ENCODE measurements around the gene LGALS7.
"Not testable (repeated sequence)": the region's sequence is repeated elsewhere in the genome, so short reads cannot be mapped to it uniquely, and the experiment has no call there.

LGALS7 gene

DNA sequence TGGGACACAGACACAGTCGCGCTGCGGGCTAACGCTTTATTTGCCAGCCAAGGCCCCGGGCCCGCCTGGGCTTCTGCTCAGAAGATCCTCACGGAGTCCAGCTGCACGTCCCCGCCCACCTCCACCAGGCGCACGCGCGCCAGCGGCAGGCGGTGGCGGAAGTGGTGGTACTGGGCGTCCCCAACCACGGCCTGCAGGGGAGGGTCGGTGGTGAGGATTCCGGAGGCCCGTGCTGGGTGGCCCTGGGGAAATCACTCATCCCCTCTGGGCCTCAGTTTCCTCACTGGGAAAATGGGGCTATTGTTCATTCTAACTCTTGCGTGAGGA is 2.4 kb downstream of the LGALS7 start:
- H3K9me3 Mint-ChIP-seq; H3K4me3 Mint-ChIP-seq; DNase-seq (ENCODE audit: low spot score); H3K36me3 Mint-ChIP-seq (ENCODE audit: low read depth); H3K4me1 Mint-ChIP-seq (ENCODE audit: low read depth); H3K27ac Mint-ChIP-seq; H3K27me3 Mint-ChIP-seq (ENCODE audit: low read depth): not testable (repeated sequence)

DNA sequence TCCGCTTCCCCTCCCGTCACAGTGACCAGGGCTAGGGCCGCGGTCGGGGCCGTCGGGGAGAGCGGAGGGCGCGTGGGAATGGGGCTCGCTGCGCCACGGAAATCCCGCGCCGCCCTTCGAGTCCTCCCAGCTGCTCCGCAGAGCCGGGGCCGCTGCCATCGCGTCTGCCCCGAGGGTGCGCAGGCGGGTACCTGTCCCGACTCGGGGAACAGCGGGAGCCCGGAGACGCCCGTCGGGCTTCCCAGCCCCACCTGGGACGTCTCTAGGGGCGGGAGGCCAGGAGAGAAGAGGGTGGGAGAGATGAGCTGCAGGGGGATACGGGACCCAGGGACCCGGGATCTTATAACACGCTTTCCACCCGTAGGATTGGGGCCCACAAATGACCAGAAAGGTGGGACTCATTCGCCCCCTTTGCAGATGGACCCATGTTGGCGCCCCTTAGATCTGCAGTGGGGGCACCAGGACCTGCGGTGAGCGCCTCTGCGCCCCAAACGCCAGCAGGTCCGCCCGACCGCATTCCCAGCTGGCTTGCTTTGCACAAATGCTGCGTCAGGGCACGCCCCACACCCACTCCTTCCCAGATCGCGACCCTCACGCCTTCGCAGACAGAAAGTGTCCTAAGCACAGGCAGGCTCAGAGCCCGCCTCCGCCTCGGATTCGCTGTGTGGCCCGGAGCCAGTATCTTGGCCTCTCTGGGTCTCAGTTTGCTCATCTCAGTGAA is 2.9 kb downstream of the LGALS7 start:
- not testable (repeated sequence) for H3K9me3 Mint-ChIP-seq; H3K36me3 Mint-ChIP-seq (ENCODE audit: low read depth); DNase-seq (ENCODE audit: low spot score); H3K27ac Mint-ChIP-seq; H3K27me3 Mint-ChIP-seq (ENCODE audit: low read depth); H3K4me3 Mint-ChIP-seq; H3K4me1 Mint-ChIP-seq (ENCODE audit: low read depth)

DNA sequence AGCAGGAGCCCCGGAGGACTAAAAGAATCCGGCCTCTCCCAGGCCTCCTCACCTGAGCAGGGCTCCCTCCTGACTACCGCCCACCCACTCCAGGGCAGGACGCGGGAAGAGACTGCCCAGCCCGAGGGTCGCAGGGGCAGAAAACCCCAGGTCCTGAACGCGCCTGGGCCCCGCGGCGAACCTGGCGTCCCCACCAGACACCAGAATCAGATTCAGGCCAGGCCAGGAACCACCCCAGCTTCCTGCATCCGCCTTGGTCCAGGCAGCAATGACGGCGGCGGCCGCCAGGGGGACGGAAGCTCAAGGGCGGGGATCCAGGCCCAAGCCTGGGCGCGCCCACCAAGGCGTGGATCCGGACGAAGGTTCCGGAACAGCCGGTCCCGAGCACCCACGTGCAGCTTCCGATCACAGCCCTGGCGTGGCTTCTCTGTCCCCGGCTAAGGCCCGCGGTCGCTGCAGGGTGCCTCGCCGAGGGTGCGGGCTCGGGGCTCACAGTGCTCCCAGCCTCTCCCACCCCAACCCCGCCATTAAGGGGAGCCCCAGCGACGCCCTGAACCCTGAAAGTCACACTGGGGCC is 3.6 kb downstream of the LGALS7 start:
- H3K4me3 Mint-ChIP-seq, result peak overlapping the region; percentile 67
- peaks cover 6% of the 10 kb centered on the region for H3K27me3 Mint-ChIP-seq (ENCODE audit: low read depth)
- peak overlapping the region; percentile 79 for H3K27ac Mint-ChIP-seq
- DNase-seq (ENCODE audit: low spot score), result peak; percentile 85
- H3K36me3 Mint-ChIP-seq (ENCODE audit: low read depth), result no peaks in the 10 kb centered on the region
- H3K4me1 Mint-ChIP-seq (ENCODE audit: low read depth), result peaks cover 8% of the 10 kb centered on the region
- no peaks in the 10 kb centered on the region for H3K9me3 Mint-ChIP-seq

DNA sequence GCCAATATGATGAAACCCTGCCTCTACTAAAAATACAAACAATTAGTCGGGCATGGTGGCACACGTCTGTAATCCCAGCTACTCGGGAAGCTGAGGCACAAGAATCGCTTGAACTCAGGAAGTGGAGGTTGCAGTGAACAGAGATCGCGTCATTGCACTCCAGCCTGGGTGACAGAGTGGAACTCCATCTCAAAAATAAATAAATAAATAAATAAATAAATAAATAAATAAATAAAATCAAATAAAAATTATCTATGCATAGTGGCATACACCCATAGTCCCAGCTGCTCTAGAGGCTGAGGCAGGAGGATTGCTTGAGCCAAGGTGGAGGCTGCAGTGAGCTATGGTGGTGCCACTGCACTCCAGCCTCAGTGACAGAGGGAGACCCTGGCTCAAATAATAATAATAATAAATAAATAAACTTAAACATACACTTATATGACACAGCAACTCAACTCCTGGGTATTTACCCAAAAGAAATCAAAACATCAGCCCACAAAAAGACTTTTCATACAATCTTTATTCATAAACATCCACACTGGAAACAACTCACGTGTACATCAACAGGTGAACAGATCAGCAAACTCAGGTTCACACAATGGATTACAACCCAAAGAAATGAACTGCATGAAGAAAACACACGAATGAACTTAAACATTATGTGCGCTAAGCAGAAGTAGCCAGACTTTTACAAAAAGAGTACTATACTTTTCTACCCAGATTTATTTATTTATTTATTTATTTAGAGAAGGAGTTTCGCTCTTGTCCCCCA is 6.9 kb downstream of the LGALS7 start:
- Mint-ChIP-seq H3K36me3 (ENCODE audit: low read depth) (no peaks in the 10 kb centered on the region), H3K27ac (no peak overlapping the region), H3K27me3 (ENCODE audit: low read depth) (peaks cover 6% of the 10 kb centered on the region), H3K4me3 (no peak overlapping the region), H3K9me3 (no peaks in the 10 kb centered on the region), H3K4me1 (ENCODE audit: low read depth) (peaks cover 8% of the 10 kb centered on the region)
- DNase-seq (ENCODE audit: low spot score), result no peak

DNA sequence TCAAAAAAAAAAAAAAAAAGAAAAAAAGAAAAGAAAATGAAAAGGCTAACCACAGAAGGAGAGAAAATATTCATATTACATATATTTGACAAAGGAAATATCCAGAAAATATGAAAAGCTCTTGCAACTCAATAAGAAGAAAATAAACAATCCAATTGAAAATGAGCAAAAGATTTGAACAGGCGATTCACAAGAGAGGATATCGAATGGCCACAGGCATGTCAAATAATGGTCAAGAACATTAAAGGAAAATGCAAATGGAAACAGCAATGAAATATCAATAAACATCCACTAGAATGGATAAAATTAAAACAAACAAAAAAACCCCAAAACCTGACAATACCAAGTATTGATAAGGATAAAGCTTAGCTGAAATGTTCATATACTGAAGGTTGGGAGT is 8.1 kb downstream of the LGALS7 start:
- H3K27ac Mint-ChIP-seq, result peak overlapping the region; percentile 11
- peaks cover 8% of the 10 kb centered on the region for H3K4me1 Mint-ChIP-seq (ENCODE audit: low read depth)
- H3K36me3 Mint-ChIP-seq (ENCODE audit: low read depth), result no peaks in the 10 kb centered on the region
- DNase-seq (ENCODE audit: low spot score), result no peak
- H3K4me3 Mint-ChIP-seq, result no peak overlapping the region
- H3K9me3 Mint-ChIP-seq, result no peaks in the 10 kb centered on the region
- peaks cover 6% of the 10 kb centered on the region for H3K27me3 Mint-ChIP-seq (ENCODE audit: low read depth)

DNA sequence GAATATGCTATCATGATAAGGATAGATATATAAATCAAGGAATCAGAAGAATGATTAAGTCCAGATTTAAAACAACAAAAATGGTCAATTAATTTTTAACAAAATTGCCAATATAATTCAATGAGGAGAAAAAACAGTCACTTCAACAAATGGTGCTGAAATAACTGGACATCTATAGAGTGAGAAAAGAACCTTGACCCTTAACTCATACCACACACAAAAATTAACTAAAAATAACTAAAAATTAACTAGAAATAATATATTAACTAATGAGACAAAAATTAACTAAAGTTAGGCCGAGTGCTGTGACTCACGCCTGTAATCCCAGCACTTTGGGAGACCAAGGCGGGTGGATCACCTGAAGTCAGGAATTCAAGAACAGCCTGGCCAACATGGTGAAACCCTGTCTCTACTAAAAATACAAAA is 9.5 kb downstream of the LGALS7 start:
- Mint-ChIP-seq H3K4me3 (no peak overlapping the region), H3K27ac (no peak overlapping the region), H3K36me3 (ENCODE audit: low read depth) (no peaks in the 10 kb centered on the region), H3K27me3 (ENCODE audit: low read depth) (peaks cover 6% of the 10 kb centered on the region), H3K4me1 (ENCODE audit: low read depth) (peaks cover 2% of the 10 kb centered on the region), H3K9me3 (no peaks in the 10 kb centered on the region)
- DNase-seq (ENCODE audit: low spot score), result no peak

DNA sequence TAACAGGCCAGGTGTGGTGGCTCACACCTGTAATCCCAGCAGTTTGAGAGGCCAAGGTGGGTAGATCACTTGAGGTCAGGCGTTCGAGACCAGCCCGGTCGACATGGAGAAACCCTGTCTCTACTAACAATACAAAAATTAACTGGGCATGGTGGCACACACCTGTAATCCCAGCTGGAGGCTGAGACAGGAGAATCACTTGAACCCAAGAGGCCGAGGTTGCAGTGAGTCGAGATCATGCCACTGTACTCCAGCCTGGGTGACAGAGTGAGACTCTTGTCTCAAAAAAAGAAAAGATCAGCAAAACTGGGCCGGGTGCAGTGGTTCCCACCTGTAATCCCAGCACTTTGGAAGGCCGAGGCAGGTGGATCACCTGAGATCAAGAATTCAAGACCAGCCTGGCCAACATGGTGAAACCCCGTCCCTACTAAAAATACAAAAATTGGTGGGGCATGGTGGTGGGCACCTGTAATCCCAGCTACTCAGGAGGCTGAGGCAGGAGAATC is 11.4 kb downstream of the LGALS7 start:
- not testable (repeated sequence) for H3K4me1 Mint-ChIP-seq (ENCODE audit: low read depth); DNase-seq (ENCODE audit: low spot score); H3K4me3 Mint-ChIP-seq; H3K36me3 Mint-ChIP-seq (ENCODE audit: low read depth); H3K9me3 Mint-ChIP-seq; H3K27ac Mint-ChIP-seq; H3K27me3 Mint-ChIP-seq (ENCODE audit: low read depth)

DNA sequence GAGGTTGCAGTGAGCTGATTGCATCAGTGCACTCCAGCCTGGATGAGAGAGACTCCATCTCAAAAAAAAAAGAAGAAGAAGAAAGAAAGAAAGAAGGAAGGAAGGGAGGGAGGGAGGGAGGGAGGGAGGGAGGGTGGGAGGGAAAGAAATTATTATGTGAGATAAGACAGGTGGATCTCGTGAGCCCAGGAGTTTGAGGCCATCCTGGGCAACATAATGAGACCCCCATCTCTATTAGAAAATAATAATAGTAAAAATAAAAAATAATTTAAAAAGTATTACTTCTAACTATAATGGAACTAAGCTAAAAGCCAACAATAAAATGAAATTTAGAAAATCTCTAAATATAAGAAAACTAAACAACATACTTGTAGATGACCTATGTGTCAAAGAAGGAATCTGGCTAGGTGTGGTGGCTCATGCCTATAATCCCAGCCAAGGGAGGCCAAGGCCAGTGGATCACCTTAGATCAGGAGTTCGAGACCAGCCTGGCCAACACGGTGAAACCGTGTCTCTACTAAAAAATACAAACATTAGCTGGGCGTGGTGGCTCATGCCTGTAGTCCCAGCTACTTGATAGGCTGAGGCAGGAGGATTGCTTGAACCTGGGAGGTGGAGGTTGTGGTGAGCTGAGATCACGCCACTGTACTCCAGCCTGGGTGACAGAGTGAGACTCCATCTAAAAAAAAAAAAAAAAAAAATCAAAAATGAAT is 12.4 kb downstream of the LGALS7 start:
- H3K36me3 Mint-ChIP-seq (ENCODE audit: low read depth); H3K27me3 Mint-ChIP-seq (ENCODE audit: low read depth); H3K4me1 Mint-ChIP-seq (ENCODE audit: low read depth); DNase-seq (ENCODE audit: low spot score); H3K4me3 Mint-ChIP-seq; H3K9me3 Mint-ChIP-seq; H3K27ac Mint-ChIP-seq: not testable (repeated sequence)

DNA sequence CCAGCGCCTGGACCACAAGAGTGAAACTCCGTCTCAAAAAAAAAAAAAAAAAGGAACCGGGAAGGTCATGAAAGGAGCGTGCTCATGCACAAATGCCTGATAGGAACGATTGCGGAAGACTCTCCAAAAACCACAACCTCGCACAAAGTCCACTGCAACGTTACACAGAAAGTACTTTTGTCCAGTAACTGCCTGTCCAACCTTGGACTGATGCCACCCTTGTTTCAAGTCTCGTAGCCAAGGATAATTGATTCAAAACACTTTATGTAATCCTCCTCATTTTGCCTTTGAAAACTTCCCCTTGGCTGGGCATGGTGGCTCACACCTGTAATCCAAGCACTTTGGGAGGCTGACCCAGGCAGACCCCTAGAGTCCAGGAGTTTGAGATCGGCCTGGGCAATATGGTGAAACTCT is 13.7 kb downstream of the LGALS7 start:
- Mint-ChIP-seq H3K4me3 (no peak overlapping the region), H3K9me3 (no peaks in the 10 kb centered on the region), H3K27me3 (ENCODE audit: low read depth) (no peaks in the 10 kb centered on the region), H3K4me1 (ENCODE audit: low read depth) (no peaks in the 10 kb centered on the region), H3K36me3 (ENCODE audit: low read depth) (no peaks in the 10 kb centered on the region), H3K27ac (no peak overlapping the region)
- no peak for DNase-seq (ENCODE audit: low spot score)

DNA sequence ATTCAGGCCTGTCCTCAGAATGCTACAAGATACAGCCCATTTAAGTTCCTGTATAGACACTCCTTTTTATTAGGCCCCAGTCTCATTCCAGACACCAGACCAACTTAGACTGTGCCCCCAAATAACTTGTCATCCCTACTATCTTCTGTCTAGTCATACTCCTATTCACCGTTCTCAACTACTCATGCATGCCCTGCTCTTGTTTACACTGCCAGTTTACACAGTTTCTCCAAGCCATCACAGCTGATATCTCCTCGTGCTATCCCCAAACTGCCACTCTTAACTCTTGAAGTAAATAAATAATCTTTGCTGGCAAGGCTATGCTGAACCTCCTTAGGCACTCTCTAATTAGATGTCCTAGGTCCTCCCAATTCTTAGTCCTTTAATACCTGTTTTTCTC is 19.1 kb downstream of the LGALS7 start:
- not testable (repeated sequence) for H3K36me3 Mint-ChIP-seq (ENCODE audit: low read depth); H3K9me3 Mint-ChIP-seq; H3K27ac Mint-ChIP-seq

DNA sequence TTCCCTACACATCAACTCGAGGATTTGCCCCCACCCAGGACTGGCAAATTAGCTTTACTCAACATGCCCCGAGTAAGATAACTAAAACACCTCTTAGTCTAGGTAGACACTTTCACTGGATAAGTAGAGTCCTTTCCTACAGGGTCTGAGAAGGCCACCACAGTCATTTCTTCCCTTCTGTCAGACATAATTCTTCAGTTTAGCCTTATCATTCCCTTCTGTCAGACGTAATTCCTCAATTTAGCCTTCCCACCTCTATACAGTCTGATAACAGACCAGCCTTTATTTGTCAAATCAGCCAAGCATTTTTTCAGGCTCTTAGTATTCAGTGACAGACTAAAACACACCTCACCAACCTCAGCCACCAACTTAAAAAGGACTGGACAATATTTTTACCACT is 19.5 kb downstream of the LGALS7 start:
- DNase-seq (ENCODE audit: low spot score); H3K27ac Mint-ChIP-seq; H3K4me1 Mint-ChIP-seq (ENCODE audit: low read depth); H3K36me3 Mint-ChIP-seq (ENCODE audit: low read depth); H3K9me3 Mint-ChIP-seq; H3K4me3 Mint-ChIP-seq: not testable (repeated sequence)
- peaks cover 15% of the 10 kb centered on the region for H3K27me3 Mint-ChIP-seq (ENCODE audit: low read depth)

More for the DNA sequence above, 19.1 kb downstream of the LGALS7 start:
- H3K4me3 Mint-ChIP-seq; DNase-seq (ENCODE audit: low spot score); H3K4me1 Mint-ChIP-seq (ENCODE audit: low read depth): not testable (repeated sequence)
- H3K27me3 Mint-ChIP-seq (ENCODE audit: low read depth), result peaks cover 15% of the 10 kb centered on the region

DNA sequence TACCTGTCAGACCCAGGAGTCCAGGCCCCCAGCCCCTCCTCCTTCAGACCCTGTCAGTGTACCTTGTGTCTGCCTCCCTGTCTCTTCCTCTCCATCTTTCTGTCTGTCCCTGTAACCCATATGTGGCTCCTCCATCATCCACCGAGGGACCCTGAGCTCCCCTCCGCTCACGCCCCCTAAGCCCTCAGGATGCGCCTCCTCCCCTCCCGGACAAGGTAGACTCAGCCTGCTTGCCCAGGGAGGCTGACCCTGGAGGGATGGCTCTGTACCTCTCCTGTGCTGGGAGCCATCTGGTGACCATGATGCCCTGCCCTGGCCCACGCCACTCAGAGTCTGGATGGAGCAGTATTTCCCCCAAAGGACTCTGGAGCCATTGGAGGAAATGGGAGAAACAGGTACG is 28.0 kb downstream of the LGALS7 start:
- Mint-ChIP-seq H3K27me3 (ENCODE audit: low read depth) (peaks cover 4% of the 10 kb centered on the region), H3K27ac (peak overlapping the region; percentile 36), H3K9me3 (no peaks in the 10 kb centered on the region), H3K4me3 (no peak overlapping the region), H3K4me1 (ENCODE audit: low read depth) (peaks cover 4% of the 10 kb centered on the region), H3K36me3 (ENCODE audit: low read depth) (no peaks in the 10 kb centered on the region)
- no peak for DNase-seq (ENCODE audit: low spot score)

DNA sequence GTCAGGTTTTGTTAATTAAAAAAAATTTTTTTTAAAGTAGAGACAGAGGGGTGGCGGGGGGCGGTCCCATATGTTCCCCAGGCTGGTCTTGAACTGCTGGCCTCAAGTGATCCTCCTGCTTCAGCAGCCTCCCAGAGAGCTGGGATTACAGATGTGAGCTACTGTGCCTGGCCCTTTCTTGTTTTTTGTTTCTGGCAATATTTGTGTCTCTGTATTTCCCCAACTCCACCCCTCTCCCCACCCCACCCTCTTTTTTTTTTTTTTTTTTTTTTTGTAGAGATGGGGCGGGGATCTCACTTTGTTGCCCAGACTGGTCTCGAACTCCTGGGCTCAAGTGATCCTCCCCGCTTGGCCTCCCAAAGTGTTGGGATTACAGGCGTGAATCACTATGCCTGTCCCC is 28.4 kb downstream of the LGALS7 start:
- Mint-ChIP-seq H3K4me3 (no peak overlapping the region), H3K27me3 (ENCODE audit: low read depth) (no peaks in the 10 kb centered on the region), H3K36me3 (ENCODE audit: low read depth) (no peaks in the 10 kb centered on the region), H3K4me1 (ENCODE audit: low read depth) (peaks cover 5% of the 10 kb centered on the region), H3K27ac (no peak overlapping the region), H3K9me3 (no peaks in the 10 kb centered on the region)
- DNase-seq (ENCODE audit: low spot score), result no peak

DNA sequence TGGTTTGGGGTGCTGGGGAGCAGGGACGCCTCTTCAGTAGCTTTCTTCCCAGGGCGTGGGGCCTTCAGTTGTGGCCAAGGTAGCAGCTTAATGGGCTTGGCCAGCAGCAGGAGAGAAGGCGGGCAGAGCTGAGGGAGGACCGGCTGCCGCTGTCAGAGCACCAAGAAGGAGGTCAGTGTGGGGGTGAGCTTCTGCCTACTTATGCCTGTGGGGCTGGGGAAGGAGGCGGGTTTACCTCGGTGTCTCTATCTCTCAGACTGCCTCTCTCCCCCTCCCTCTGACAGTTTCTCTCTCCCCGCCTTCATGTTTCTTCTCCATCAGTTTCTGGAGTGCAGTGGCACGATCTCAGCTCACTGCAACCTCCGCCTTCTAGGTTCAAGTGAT is 29.0 kb downstream of the LGALS7 start, which contains the start of gene CAPN12:
CAPN12 (minus strand) TSS at position 177 of the 384 bp plus-strand sequence. CDS start 309 bp downstream, outside the sequence.
- H3K4me3 Mint-ChIP-seq, result no peak within 1 kb of the TSS
- no peak for DNase-seq (ENCODE audit: low spot score)
- no peaks in the 10 kb centered on the region for H3K36me3 Mint-ChIP-seq (ENCODE audit: low read depth)
- H3K27ac Mint-ChIP-seq, result peak within 1 kb of the TSS; percentile 36
- H3K27me3 Mint-ChIP-seq (ENCODE audit: low read depth), result no peaks in the 10 kb centered on the region
- no peaks in the 10 kb centered on the region for H3K9me3 Mint-ChIP-seq
- peaks cover 10% of the 10 kb centered on the region for H3K4me1 Mint-ChIP-seq (ENCODE audit: low read depth)
